ENCODE data around the gene GPR137.
"Not testable (repeated sequence)": the region's sequence is repeated elsewhere in the genome, so short reads cannot be mapped to it uniquely, and the experiment has no call there.

- not testable (repeated sequence) for TF ChIP-seq CTCF (conservative IDR thresholded peaks at IDR 0.05; ENCODE audit: low read depth, low read length); EZH2 (IDR thresholded peaks at IDR 0.05; ENCODE audit: low read length, unreplicated experiment); EZH2phosphoT487 (IDR thresholded peaks at IDR 0.05; ENCODE audit: borderline replicate concordance, low read length)
These were observed 39.1 kb upstream of the GPR137 start for GRCh38 chr11:64246621-64246870.

Data from PC-3 (cell line).